ENCODE data around the gene COX4I1. TPM values are rescaled to one million over a fixed set of nuclear protein-coding genes. Genes with fewer than 3 reads are reported as not detected.

The COX4I1 gene
- total RNA-seq, 1 donor = 297 TPM

DNA sequence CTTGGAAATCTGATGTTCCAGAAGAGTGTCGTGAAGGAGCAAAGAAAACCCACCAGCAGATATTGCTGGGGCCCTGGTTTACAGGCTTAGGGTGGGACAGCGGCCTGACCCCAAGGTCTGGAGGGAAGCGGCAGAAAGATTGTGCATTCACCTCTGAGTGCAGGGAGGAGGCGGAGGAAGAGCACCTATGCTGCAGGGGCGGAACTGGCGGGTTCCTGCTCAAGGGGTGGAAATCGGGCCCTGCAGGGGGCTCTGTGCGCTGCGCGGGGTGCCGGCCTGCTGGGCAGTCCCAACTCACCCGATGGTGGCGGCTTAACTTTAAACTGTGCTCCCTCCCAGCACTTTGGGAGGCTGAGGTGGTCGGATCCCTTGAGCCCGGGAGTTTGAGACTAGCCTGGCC is 47.5 kb downstream of the COX4I1 start:
- DNase-seq (ENCODE audit: insufficient read length, low spot score, missing footprints) = no peak
- no peak overlapping the region for H3K27ac ChIP-seq (ENCODE audit: low read depth, low read length)
- no peaks in the 10 kb centered on the region for H3K36me3 ChIP-seq (ENCODE audit: insufficient read depth, low read length)
- no peaks in the 10 kb centered on the region for H3K79me2 ChIP-seq (ENCODE audit: insufficient read depth, low read length)
- H2AFZ ChIP-seq (ENCODE audit: low read length) = no peak overlapping the region
- TF ChIP-seq, protein P1, sequence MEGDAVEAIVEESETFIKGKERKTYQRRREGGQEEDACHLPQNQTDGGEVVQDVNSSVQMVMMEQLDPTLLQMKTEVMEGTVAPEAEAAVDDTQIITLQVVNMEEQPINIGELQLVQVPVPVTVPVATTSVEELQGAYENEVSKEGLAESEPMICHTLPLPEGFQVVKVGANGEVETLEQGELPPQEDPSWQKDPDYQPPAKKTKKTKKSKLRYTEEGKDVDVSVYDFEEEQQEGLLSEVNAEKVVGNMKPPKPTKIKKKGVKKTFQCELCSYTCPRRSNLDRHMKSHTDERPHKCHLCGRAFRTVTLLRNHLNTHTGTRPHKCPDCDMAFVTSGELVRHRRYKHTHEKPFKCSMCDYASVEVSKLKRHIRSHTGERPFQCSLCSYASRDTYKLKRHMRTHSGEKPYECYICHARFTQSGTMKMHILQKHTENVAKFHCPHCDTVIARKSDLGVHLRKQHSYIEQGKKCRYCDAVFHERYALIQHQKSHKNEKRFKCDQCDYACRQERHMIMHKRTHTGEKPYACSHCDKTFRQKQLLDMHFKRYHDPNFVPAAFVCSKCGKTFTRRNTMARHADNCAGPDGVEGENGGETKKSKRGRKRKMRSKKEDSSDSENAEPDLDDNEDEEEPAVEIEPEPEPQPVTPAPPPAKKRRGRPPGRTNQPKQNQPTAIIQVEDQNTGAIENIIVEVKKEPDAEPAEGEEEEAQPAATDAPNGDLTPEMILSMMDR (IDR thresholded peaks at IDR 0.05; ENCODE audit: extremely low read depth, low read depth, low read length) = no peak
- H3K27me3 ChIP-seq (ENCODE audit: insufficient read depth, low read length) = peaks cover 8% of the 10 kb centered on the region
- H3K4me1 ChIP-seq (ENCODE audit: insufficient read depth, low read length) = no peaks in the 10 kb centered on the region
- H3K9me3 ChIP-seq (ENCODE audit: low read depth, low read length) = peaks cover 3% of the 10 kb centered on the region
- no peak overlapping the region for H3K4me3 ChIP-seq (ENCODE audit: insufficient read depth, low read length)
- no peak overlapping the region for H3K4me2 ChIP-seq (ENCODE audit: insufficient read depth, low read length)
- no peaks in the 10 kb centered on the region for H4K20me1 ChIP-seq (ENCODE audit: insufficient read depth, low read length)

DNA sequence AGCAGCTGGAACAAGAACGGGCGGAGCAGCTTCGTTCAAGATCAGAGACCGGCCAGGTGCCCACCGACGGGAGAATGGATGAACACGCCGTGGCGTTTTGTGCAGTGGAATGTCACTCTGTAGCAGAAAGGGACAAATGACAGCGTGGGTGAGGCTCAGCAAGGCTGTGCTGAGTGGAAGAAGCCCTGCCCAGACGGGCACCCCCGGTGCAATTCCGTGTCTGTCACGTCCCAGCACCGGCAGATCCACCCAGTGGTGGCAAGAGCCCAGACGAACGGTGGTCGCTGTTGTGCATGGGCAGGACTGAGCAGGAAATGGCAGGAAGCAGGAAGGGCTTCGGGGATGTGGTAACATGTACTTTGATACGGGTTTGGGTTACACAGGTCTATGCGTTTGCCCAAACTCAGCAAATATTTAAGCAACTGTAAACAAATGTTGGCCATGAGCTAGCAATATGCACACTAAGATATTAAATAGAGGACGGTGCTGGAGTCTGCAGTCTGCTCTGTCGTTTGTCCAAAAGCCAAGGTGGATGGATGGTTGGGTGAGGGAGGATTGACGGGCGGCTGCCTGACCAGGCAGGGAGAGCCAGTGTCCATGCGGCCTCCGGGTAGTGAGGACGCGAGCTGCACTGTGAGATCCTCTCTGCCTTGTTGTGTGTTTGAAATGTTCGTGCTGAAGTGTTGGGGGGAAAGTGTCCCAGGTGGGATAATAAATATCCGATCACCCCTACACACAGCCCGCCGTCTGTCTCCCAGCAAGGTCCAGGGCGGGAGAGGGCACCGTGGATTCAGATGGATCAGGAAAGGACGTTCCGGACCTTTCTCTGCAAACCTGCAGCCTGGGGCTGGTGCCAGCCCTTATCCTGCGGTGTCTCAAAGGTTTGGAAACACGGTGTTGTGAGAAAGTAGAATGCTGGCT is 48.4 kb downstream of the COX4I1 start:
- H3K79me2 ChIP-seq (ENCODE audit: insufficient read depth, low read length) = no peaks in the 10 kb centered on the region
- no peaks in the 10 kb centered on the region for H4K20me1 ChIP-seq (ENCODE audit: insufficient read depth, low read length)
- no peak for DNase-seq (ENCODE audit: insufficient read length, low spot score, missing footprints)
- TF ChIP-seq, protein P1 (IDR thresholded peaks at IDR 0.05; ENCODE audit: extremely low read depth, low read depth, low read length) = no peak
- no peak overlapping the region for H3K27ac ChIP-seq (ENCODE audit: low read depth, low read length)
- H3K9me3 ChIP-seq (ENCODE audit: low read depth, low read length) = no peaks in the 10 kb centered on the region
- no peaks in the 10 kb centered on the region for H3K36me3 ChIP-seq (ENCODE audit: insufficient read depth, low read length)
- H3K4me3 ChIP-seq (ENCODE audit: insufficient read depth, low read length) = no peak overlapping the region
- H3K4me1 ChIP-seq (ENCODE audit: insufficient read depth, low read length) = no peaks in the 10 kb centered on the region
- H3K27me3 ChIP-seq (ENCODE audit: insufficient read depth, low read length) = peaks cover 8% of the 10 kb centered on the region
- H2AFZ ChIP-seq (ENCODE audit: low read length) = no peak overlapping the region
- no peak overlapping the region for H3K4me2 ChIP-seq (ENCODE audit: insufficient read depth, low read length)

DNA sequence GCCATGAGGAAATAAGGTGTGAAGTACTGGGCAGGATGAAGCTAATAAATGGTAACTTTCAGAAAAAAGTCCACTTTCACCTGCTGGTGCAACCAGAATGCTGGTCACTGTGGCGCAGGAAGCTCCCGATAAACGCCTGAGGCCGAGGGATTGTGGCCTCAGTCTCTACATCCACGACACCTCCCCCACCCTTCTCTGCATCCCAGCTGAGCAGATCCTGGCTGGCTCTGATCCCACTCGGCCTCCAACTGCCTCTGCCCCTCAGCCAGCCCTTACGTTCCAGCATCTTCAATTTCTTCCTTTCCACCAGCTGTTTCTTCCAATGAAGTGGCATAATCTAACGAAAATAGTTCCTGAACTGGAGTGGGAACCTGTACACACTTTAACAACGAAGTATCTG is 49.5 kb downstream of the COX4I1 start:
- Histone ChIP-seq H3K36me3 (ENCODE audit: insufficient read depth, low read length) (no peaks in the 10 kb centered on the region), H4K20me1 (ENCODE audit: insufficient read depth, low read length) (no peaks in the 10 kb centered on the region), H3K27ac (ENCODE audit: low read depth, low read length) (no peak overlapping the region), H3K4me1 (ENCODE audit: insufficient read depth, low read length) (no peaks in the 10 kb centered on the region), H3K4me2 (ENCODE audit: insufficient read depth, low read length) (no peak overlapping the region), H3K27me3 (ENCODE audit: insufficient read depth, low read length) (peaks cover 6% of the 10 kb centered on the region), H2AFZ (ENCODE audit: low read length) (no peak overlapping the region), H3K79me2 (ENCODE audit: insufficient read depth, low read length) (no peaks in the 10 kb centered on the region), H3K4me3 (ENCODE audit: insufficient read depth, low read length) (no peak overlapping the region), H3K9me3 (ENCODE audit: low read depth, low read length) (no peaks in the 10 kb centered on the region)
- TF ChIP-seq, protein P1 (IDR thresholded peaks at IDR 0.05; ENCODE audit: extremely low read depth, low read depth, low read length) = no peak
- no peak for DNase-seq (ENCODE audit: insufficient read length, low spot score, missing footprints)

DNA sequence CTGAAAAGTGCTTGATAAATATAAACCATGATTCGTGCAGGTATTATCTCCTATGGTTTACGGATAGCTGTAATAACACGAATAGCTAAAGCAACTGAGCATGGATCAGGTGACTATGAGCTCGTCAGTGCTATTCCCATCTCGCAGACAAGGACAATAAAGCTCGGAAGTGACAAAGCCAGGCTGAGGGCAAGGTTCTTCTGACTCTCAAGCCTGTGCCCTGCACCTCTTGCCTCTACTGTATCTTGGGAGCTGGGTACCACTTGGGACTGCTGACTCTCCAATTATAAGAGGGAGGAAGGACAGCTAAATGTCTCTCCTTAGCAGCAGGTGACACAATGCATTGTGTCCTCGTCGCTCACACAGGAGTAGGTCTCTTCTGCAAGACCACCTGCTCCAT is 49.9 kb downstream of the COX4I1 start:
- Histone ChIP-seq H3K4me2 (ENCODE audit: insufficient read depth, low read length) (no peak overlapping the region), H4K20me1 (ENCODE audit: insufficient read depth, low read length) (no peaks in the 10 kb centered on the region), H3K4me1 (ENCODE audit: insufficient read depth, low read length) (no peaks in the 10 kb centered on the region), H3K9me3 (ENCODE audit: low read depth, low read length) (no peaks in the 10 kb centered on the region), H3K36me3 (ENCODE audit: insufficient read depth, low read length) (no peaks in the 10 kb centered on the region), H3K79me2 (ENCODE audit: insufficient read depth, low read length) (no peaks in the 10 kb centered on the region), H2AFZ (ENCODE audit: low read length) (no peak overlapping the region), H3K27me3 (ENCODE audit: insufficient read depth, low read length) (peaks cover 6% of the 10 kb centered on the region), H3K4me3 (ENCODE audit: insufficient read depth, low read length) (no peak overlapping the region), H3K27ac (ENCODE audit: low read depth, low read length) (no peak overlapping the region)
- TF ChIP-seq, protein P1 (IDR thresholded peaks at IDR 0.05; ENCODE audit: extremely low read depth, low read depth, low read length) = no peak
- no peak for DNase-seq (ENCODE audit: insufficient read length, low spot score, missing footprints)
